ENCODE data around the gene FBXO28.

FBXO28 gene

DNA sequence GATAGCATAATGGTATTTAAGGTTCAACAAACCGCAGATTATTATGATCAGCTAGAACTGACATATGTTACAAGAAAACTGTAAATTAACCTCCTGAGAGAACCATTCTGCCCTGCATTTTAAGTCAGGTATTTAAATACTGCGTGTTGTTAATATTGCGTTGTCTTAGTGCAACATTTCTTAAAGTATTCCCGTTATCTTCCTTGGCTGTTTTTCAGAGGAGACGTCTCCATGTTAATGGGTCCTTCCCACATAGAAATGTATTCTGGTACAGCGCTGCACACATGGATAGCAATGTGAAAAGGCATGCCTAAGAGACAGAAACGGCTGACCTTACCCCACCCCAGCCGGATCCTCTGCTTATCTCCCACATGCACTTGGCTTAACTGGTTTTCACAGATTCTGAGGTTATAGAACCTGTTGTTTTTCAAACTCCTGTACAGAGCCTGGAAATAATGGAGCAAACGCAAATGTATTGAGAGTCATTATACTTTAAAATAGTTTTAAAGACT lies 46.3 kb downstream of the FBXO28 start:
- Histone ChIP-seq H3K36me3 (ENCODE audit: insufficient read depth, low read length) (peaks cover 33% of the 10 kb centered on the region), H3K9ac (ENCODE audit: low read length) (no peak overlapping the region), H3K27me3 (ENCODE audit: control insufficient read depth in 1 of 2, insufficient read depth in 2 of 2, low read length in 2 of 2) (no peaks in the 10 kb centered on the region), H3K4me3 (ENCODE audit: low read depth in 1 of 2, low read length in 2 of 2) (no peak overlapping the region), H3K4me1 (ENCODE audit: insufficient read depth, low read length) (no peaks in the 10 kb centered on the region), H3K27ac (ENCODE audit: low read depth, low read length) (no peak overlapping the region), H3K9me3 (ENCODE audit: low read length) (no peaks in the 10 kb centered on the region)

DNA sequence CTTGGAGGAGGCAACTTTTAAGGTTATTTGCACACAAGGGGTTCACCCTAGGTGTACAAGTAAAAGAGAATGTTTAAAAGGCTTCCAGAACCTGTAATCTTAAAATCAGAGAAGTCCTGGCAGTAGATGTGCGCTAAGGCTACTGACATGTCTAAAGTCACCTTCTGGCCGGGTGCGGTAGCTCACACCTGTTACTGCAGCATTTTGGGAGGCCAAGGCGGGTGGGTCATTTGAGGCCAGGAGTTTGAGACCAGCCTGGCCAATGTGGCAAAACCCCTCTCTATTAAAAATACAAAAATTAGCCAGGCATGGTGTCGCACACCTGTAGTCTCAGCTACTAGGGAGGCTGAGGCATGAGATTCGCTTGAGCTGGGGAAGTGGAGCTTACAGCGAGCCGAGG lies 48.9 kb downstream of the FBXO28 start:
- H3K27ac ChIP-seq (ENCODE audit: low read depth, low read length): no peak overlapping the region
- H3K9ac ChIP-seq (ENCODE audit: low read length): no peak overlapping the region
- no peaks in the 10 kb centered on the region for H3K27me3 ChIP-seq (ENCODE audit: control insufficient read depth in 1 of 2, insufficient read depth in 2 of 2, low read length in 2 of 2)
- H3K36me3 ChIP-seq (ENCODE audit: insufficient read depth, low read length): peaks cover 24% of the 10 kb centered on the region
- no peak overlapping the region for H3K4me3 ChIP-seq (ENCODE audit: low read depth in 1 of 2, low read length in 2 of 2)
- H3K4me1 ChIP-seq (ENCODE audit: insufficient read depth, low read length): no peaks in the 10 kb centered on the region
- no peaks in the 10 kb centered on the region for H3K9me3 ChIP-seq (ENCODE audit: low read length)

DNA sequence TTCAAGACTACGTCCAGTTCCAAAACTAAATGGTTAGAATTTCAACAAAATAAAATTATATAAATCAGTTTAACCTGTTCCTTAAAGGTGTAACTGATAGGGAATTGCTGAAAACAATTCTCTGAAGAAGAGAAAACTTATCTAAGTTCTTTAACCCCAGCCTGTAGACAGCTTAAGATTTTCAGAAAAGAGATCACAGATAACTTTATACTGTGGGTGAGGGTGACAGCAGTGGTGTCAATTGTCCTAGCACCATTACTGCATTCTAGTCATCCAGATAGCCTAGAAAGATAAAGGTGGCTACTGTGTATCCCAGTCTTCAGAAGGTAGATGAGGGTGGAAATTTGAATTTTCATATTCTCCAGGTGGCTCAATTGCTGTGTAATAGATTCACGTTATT lies 49.4 kb downstream of the FBXO28 start:
- no peaks in the 10 kb centered on the region for H3K27me3 ChIP-seq (ENCODE audit: control insufficient read depth in 1 of 2, insufficient read depth in 2 of 2, low read length in 2 of 2)
- H3K27ac ChIP-seq (ENCODE audit: low read depth, low read length): no peak overlapping the region
- peaks cover 18% of the 10 kb centered on the region for H3K36me3 ChIP-seq (ENCODE audit: insufficient read depth, low read length)
- H3K4me1 ChIP-seq (ENCODE audit: insufficient read depth, low read length): no peaks in the 10 kb centered on the region
- no peak overlapping the region for H3K9ac ChIP-seq (ENCODE audit: low read length)
- H3K4me3 ChIP-seq (ENCODE audit: low read depth in 1 of 2, low read length in 2 of 2): no peak overlapping the region
- no peaks in the 10 kb centered on the region for H3K9me3 ChIP-seq (ENCODE audit: low read length)

DNA sequence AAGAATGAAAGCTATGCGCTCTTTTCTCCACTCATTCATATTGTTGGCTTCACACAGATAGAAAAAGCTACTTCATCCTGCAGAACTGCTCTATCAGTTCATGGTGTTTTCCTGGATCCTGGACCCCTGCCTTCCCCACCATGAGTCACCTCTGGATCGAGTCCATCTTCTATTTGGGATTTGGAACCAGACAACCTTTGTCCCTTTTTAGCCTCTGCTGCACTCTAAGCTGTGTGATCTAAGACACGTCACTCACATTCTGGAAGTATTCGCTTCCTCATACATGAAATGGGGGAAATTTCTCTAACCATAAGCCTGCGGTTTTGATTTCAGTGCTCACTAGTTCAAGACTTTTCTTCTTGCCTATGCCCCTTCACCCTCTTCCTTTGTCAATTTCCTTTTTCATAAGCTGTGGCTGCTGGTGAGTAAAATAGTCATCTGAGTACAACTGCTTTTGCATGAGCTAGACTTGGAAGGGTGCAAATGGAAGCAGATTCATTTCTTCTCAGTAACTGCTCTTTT lies 55.0 kb downstream of the FBXO28 start:
- no peak overlapping the region for H3K4me3 ChIP-seq (ENCODE audit: low read depth in 1 of 2, low read length in 2 of 2)
- H3K9ac ChIP-seq (ENCODE audit: low read length): no peak overlapping the region

DNA sequence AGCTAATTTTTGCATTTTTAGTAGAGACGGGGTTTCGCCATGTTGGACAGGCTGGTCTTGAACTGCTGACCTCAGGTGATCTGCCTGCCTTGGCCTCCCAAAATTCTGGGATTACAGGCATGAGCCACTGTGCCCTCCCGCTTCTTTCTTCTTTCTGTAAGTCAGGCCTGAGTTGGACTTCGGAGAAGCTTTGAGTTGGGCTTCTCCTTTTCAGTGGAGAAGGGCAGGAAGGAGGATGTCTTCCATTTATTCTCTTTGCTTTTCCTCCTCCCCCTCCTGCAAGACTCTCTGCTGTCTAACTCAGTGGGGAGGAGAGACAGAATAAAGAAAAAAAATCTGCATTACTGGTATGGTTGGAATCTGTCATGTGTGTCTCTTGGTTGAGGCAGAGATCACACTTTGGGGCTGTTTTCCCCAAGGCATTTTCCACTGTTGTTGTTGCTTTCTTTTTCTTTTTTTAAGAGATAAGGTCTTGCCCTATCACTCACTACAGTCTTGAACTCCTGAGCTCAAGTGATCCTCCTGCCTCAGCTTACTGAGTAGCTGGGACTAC lies 55.9 kb downstream of the FBXO28 start:
- Histone ChIP-seq H3K9ac (ENCODE audit: low read length) (no peak overlapping the region), H3K4me3 (ENCODE audit: low read depth in 1 of 2, low read length in 2 of 2) (no peak overlapping the region), H3K27ac (ENCODE audit: low read depth, low read length) (no peak overlapping the region), H3K9me3 (ENCODE audit: low read length) (no peaks in the 10 kb centered on the region), H3K27me3 (ENCODE audit: control insufficient read depth in 1 of 2, insufficient read depth in 2 of 2, low read length in 2 of 2) (no peaks in the 10 kb centered on the region), H3K4me1 (ENCODE audit: insufficient read depth, low read length) (no peaks in the 10 kb centered on the region), H3K36me3 (ENCODE audit: insufficient read depth, low read length) (no peaks in the 10 kb centered on the region)

More for the DNA sequence above, 55.0 kb downstream of the FBXO28 start:
- H3K36me3 ChIP-seq (ENCODE audit: insufficient read depth, low read length): no peaks in the 10 kb centered on the region
- no peak overlapping the region for H3K27ac ChIP-seq (ENCODE audit: low read depth, low read length)
- no peaks in the 10 kb centered on the region for H3K9me3 ChIP-seq (ENCODE audit: low read length)
- H3K27me3 ChIP-seq (ENCODE audit: control insufficient read depth in 1 of 2, insufficient read depth in 2 of 2, low read length in 2 of 2): no peaks in the 10 kb centered on the region
- no peaks in the 10 kb centered on the region for H3K4me1 ChIP-seq (ENCODE audit: insufficient read depth, low read length)

DNA sequence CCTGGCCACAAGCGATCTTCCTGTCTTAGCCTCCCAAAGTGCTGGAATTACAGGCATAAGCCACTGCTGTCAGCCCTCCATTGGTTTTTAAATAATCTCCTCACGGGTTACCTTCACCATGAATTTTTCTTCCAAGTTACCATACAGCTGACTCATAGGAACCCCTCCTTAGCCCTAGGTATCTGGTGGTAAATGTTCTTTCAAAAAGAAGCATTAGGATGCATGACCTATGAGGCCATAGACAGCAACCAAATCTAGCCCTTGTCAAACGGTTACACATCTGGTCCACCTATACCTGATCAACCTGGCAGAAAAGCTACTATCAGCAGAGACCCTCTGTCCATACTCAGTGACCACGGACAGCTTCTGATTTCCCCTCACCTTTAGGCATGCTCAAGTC lies 56.4 kb downstream of the FBXO28 start:
- Histone ChIP-seq H3K9me3 (ENCODE audit: low read length) (no peaks in the 10 kb centered on the region), H3K27ac (ENCODE audit: low read depth, low read length) (no peak overlapping the region)

DNA sequence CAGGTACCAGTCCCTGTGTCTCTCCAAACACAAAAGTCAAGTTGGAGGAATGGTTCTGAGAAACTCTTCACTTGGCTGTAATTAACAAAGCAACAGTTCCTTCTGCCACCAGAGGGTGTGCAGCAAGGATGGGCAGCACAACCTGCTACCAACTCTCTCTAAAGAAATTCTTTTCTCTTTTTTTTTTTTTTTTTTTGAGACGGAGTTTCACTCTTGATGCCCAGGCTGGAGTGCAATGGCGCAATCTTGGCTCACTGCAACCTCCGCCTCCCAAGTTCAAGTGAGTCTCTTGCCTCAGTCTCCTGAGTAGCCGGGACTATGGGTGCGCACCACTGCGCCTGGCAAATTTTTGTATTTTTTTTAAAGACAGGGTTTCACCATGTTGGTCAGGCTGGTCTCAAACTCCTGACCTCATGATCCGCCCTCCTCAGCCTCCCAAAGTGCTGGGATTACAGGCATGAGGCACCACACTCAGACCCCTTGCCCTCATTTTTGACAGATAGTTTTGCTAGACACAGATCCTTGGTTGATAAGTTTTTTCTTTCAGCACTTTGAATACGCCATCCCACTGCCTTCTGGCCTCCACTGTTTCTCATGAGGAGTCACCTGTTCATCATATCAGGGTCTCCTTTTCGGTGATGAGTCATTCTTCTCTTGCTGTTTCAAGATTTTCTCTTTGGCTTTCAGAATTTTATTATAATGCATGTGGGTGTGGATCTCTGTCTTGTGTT lies 57.0 kb downstream of the FBXO28 start:
- Histone ChIP-seq H3K4me1 (ENCODE audit: insufficient read depth, low read length) (no peaks in the 10 kb centered on the region), H3K27me3 (ENCODE audit: control insufficient read depth in 1 of 2, insufficient read depth in 2 of 2, low read length in 2 of 2) (no peaks in the 10 kb centered on the region), H3K36me3 (ENCODE audit: insufficient read depth, low read length) (no peaks in the 10 kb centered on the region), H3K9ac (ENCODE audit: low read length) (no peak overlapping the region), H3K27ac (ENCODE audit: low read depth, low read length) (no peak overlapping the region), H3K4me3 (ENCODE audit: low read depth in 1 of 2, low read length in 2 of 2) (no peak overlapping the region), H3K9me3 (ENCODE audit: low read length) (no peaks in the 10 kb centered on the region)

More for the DNA sequence above, 56.4 kb downstream of the FBXO28 start:
- H3K36me3 ChIP-seq (ENCODE audit: insufficient read depth, low read length): no peaks in the 10 kb centered on the region
- no peak overlapping the region for H3K9ac ChIP-seq (ENCODE audit: low read length)
- no peaks in the 10 kb centered on the region for H3K27me3 ChIP-seq (ENCODE audit: control insufficient read depth in 1 of 2, insufficient read depth in 2 of 2, low read length in 2 of 2)
- H3K4me1 ChIP-seq (ENCODE audit: insufficient read depth, low read length): no peaks in the 10 kb centered on the region
- H3K4me3 ChIP-seq (ENCODE audit: low read depth in 1 of 2, low read length in 2 of 2): no peak overlapping the region

DNA sequence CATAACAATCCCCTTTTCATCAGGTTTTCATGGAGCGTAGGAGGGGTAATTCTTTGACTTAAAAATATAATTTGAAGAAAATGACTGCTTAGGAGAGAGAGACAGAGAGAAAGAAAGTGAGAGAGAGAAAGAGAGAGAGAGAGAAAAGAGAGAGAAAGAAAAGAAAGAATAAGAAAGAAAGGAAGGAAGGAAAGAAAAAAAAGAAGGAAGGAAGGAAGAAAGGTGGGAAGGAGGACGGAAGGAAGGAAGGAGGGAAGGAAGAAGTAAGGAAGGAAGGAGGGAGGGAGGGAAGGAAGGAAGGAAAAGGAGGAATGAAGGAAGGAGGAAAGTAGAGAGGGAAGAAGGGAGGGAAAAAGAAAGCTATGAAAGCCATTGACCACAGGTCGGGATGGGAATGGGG lies 58.3 kb downstream of the FBXO28 start:
- Histone ChIP-seq H3K27me3 (ENCODE audit: control insufficient read depth in 1 of 2, insufficient read depth in 2 of 2, low read length in 2 of 2) (no peaks in the 10 kb centered on the region), H3K4me1 (ENCODE audit: insufficient read depth, low read length) (no peaks in the 10 kb centered on the region), H3K9me3 (ENCODE audit: low read length) (no peaks in the 10 kb centered on the region), H3K27ac (ENCODE audit: low read depth, low read length) (no peak overlapping the region), H3K4me3 (ENCODE audit: low read depth in 1 of 2, low read length in 2 of 2) (no peak overlapping the region), H3K9ac (ENCODE audit: low read length) (no peak overlapping the region), H3K36me3 (ENCODE audit: insufficient read depth, low read length) (no peaks in the 10 kb centered on the region)

DNA sequence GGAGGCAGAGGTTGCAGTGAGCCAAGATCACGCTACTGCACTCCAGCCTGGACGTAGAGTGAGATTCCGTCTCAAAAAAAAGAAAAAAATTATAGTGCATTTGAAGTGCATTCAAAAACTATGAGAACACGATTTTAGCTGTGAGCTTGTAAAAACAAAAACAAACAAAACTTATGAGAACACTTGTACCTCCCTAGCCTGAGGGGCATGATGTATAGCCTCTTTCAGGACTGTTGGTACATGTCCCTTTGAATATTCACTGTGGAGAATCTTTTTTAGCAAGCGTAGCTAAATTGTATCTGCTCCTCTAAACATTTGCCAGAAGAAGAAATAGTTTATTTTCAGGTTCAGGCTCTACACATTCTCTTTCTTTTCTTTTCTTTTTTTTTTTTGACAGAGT lies 59.6 kb downstream of the FBXO28 start:
- H3K4me1 ChIP-seq (ENCODE audit: insufficient read depth, low read length): no peaks in the 10 kb centered on the region
- H3K27ac ChIP-seq (ENCODE audit: low read depth, low read length): no peak overlapping the region
- no peak overlapping the region for H3K4me3 ChIP-seq (ENCODE audit: low read depth in 1 of 2, low read length in 2 of 2)
- H3K9ac ChIP-seq (ENCODE audit: low read length): no peak overlapping the region
- no peaks in the 10 kb centered on the region for H3K27me3 ChIP-seq (ENCODE audit: control insufficient read depth in 1 of 2, insufficient read depth in 2 of 2, low read length in 2 of 2)
- no peaks in the 10 kb centered on the region for H3K36me3 ChIP-seq (ENCODE audit: insufficient read depth, low read length)
- no peaks in the 10 kb centered on the region for H3K9me3 ChIP-seq (ENCODE audit: low read length)

DNA sequence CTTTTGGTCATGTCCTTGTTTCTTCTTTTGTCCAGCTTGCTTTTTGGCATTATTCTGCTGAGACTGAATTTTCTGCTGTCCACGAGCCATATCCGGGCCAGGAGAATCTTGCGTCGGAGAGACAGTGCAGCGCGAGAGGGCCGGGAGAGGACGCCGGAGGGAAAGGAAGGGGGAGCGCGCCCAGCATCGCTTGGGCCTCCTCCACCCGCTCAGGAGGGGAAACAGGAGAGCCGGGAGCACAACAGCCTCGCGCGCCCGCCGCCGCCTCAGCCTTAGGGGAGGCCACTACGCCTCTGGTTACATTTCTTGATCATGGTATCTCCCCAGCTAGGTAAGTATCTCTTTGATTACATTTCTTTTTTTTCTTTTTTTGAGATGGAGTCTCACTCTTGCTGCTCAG lies 61.7 kb downstream of the FBXO28 start:
- no peaks in the 10 kb centered on the region for H3K9me3 ChIP-seq (ENCODE audit: low read length)
- H3K4me1 ChIP-seq (ENCODE audit: insufficient read depth, low read length): no peaks in the 10 kb centered on the region
- H3K9ac ChIP-seq (ENCODE audit: low read length): no peak overlapping the region
- H3K36me3 ChIP-seq (ENCODE audit: insufficient read depth, low read length): no peaks in the 10 kb centered on the region
- H3K27me3 ChIP-seq (ENCODE audit: control insufficient read depth in 1 of 2, insufficient read depth in 2 of 2, low read length in 2 of 2): no peaks in the 10 kb centered on the region
- no peak overlapping the region for H3K27ac ChIP-seq (ENCODE audit: low read depth, low read length)
- no peak overlapping the region for H3K4me3 ChIP-seq (ENCODE audit: low read depth in 1 of 2, low read length in 2 of 2)

DNA sequence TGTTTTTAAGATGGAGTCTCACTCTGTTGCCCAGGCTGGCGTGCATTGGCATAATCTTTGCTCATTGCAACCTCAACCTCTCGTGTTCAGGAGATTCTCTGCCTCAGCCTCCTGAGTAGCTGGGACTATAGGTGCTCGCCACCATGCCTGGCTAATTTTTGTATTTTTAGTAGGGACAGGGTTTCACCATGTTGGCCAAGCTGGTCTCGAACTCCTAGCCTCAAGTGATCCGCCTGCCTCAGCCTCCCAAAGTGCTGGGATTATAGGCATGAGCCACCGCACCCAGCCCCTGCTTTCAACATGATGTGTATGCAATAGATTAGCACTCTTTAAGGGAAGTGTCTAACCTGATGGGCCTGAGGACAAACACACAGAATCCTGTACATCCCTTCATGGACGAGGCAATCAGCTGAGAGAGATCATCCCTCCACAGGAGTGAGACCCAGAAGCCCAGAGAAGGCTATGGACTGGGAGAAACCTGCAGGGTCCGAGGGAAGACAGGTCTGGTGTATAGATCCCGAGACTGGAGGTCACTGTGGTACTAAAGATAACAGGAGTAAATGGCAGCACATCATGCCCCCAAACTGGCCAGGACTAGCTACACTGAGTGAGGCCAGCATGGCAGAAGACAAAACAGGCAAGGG lies 63.6 kb downstream of the FBXO28 start:
- Histone ChIP-seq H3K4me3 (ENCODE audit: low read depth in 1 of 2, low read length in 2 of 2) (no peak overlapping the region), H3K9ac (ENCODE audit: low read length) (no peak overlapping the region), H3K27ac (ENCODE audit: low read depth, low read length) (no peak overlapping the region)

More for the DNA sequence above, 63.6 kb downstream of the FBXO28 start:
- Histone ChIP-seq H3K36me3 (ENCODE audit: insufficient read depth, low read length) (no peaks in the 10 kb centered on the region), H3K27me3 (ENCODE audit: control insufficient read depth in 1 of 2, insufficient read depth in 2 of 2, low read length in 2 of 2) (no peaks in the 10 kb centered on the region), H3K9me3 (ENCODE audit: low read length) (no peaks in the 10 kb centered on the region), H3K4me1 (ENCODE audit: insufficient read depth, low read length) (no peaks in the 10 kb centered on the region)
